Neural progenitor cell (in vitro differentiated cells): ENCODE results near the gene GREM2.

Experiments used
- EZH2 ChIP-seq: fragments of 200-600 bp; sonication (generic); IDR thresholded peaks from 2 replicates; pipeline ENCODE4 v1.6.1; 2017; ENCODE audit warnings: antibody characterized with exemption, mild to moderate bottlenecking, moderate library complexity
- TF ChIP-seq, protein P1 (sequence below): fragments of 200-600 bp; sonication (generic); IDR thresholded peaks from 2 replicates; pipeline ENCODE4 v1.5.1; 2017; ENCODE audit warnings: antibody characterized with exemption, mild to moderate bottlenecking

- TF ChIP-seq, protein P1, sequence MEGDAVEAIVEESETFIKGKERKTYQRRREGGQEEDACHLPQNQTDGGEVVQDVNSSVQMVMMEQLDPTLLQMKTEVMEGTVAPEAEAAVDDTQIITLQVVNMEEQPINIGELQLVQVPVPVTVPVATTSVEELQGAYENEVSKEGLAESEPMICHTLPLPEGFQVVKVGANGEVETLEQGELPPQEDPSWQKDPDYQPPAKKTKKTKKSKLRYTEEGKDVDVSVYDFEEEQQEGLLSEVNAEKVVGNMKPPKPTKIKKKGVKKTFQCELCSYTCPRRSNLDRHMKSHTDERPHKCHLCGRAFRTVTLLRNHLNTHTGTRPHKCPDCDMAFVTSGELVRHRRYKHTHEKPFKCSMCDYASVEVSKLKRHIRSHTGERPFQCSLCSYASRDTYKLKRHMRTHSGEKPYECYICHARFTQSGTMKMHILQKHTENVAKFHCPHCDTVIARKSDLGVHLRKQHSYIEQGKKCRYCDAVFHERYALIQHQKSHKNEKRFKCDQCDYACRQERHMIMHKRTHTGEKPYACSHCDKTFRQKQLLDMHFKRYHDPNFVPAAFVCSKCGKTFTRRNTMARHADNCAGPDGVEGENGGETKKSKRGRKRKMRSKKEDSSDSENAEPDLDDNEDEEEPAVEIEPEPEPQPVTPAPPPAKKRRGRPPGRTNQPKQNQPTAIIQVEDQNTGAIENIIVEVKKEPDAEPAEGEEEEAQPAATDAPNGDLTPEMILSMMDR: no peak
- no peak for TF ChIP-seq EZH2
Observed at GRCh38 chr1:240528591-240528990, 83.4 kb downstream of the GREM2 start.
